ENCODE data around the gene IFRD1. TPM values are rescaled to one million over a fixed set of nuclear protein-coding genes. Genes with fewer than 3 reads are reported as not detected.

The IFRD1 gene
- total RNA-seq, 2 donors from 2014 or later, result 67.0 to 99.6 TPM

DNA sequence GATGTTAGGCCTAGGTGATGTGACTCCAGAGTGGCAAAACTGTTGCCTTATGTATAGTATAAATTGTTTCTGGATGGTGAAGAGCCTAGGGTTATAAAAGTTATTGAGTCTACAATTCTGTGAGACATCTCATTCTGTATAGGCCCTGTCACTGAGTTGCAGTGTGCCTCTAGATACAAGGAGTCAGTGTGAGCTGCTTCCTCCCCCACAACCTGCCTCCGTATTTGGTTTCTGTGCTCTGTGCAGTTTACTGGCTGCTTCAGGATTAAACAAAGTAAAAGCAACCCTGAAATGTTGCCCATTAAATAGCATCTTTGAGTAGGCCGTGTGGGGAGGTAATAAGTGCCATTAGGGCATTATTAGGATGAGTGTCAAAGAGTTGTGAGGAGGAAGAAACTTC lies 1.9 kb upstream of the IFRD1 start:
- H3K4me1 ChIP-seq (ENCODE audit: control insufficient read depth in 1 of 2, low read depth in 2 of 2), result peaks cover 11 to 12% of the 10 kb centered on the region in 2 donors
- no peak for DNase-seq (ENCODE audit: low spot score)
- ATAC-seq (ENCODE audit: insufficient number of reproducible peaks, low FRiP score, low read depth), result no peak
- no peaks in the 10 kb centered on the region for H3K36me3 ChIP-seq
- TF ChIP-seq, protein P1, sequence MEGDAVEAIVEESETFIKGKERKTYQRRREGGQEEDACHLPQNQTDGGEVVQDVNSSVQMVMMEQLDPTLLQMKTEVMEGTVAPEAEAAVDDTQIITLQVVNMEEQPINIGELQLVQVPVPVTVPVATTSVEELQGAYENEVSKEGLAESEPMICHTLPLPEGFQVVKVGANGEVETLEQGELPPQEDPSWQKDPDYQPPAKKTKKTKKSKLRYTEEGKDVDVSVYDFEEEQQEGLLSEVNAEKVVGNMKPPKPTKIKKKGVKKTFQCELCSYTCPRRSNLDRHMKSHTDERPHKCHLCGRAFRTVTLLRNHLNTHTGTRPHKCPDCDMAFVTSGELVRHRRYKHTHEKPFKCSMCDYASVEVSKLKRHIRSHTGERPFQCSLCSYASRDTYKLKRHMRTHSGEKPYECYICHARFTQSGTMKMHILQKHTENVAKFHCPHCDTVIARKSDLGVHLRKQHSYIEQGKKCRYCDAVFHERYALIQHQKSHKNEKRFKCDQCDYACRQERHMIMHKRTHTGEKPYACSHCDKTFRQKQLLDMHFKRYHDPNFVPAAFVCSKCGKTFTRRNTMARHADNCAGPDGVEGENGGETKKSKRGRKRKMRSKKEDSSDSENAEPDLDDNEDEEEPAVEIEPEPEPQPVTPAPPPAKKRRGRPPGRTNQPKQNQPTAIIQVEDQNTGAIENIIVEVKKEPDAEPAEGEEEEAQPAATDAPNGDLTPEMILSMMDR (IDR thresholded peaks at IDR 0.05), result no peak
- no peak overlapping the region for H3K27ac ChIP-seq
- H3K9me3 ChIP-seq, result no peaks in the 10 kb centered on the region
- no peaks in the 10 kb centered on the region for H3K27me3 ChIP-seq (replicated peaks; ENCODE audit: insufficient read depth)
- no peak overlapping the region for H3K4me3 ChIP-seq

DNA sequence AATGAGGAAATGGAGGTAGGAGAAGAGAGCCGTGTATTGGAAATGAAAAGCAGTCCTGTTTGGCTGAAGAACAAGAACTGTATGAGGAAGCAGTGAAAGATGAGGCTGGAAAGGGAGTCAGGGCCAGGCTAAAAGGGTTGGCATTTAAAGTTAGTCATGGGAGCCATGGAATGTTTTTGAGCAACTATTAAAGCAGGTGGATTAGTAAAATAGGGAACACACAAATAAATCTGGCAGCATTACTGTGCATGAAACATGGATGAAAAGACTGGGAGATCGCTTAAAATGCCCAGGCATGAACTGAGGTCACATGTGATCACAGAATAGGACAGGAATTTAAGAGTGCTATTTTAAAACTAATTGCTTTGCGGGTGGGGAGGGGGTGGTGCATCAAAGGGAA lies 1.4 kb upstream of the IFRD1 start:
- Histone ChIP-seq H3K27me3 (replicated peaks; ENCODE audit: insufficient read depth) (no peaks in the 10 kb centered on the region), H3K4me3 (no peak overlapping the region), H3K36me3 (no peaks in the 10 kb centered on the region), H3K4me1 (ENCODE audit: control insufficient read depth in 1 of 2, low read depth in 2 of 2) (peaks cover 16% of the 10 kb centered on the region in 2 donors), H3K27ac (peak overlapping the region in 1 of 2 donors; percentile 30), H3K9me3 (no peaks in the 10 kb centered on the region)
- no peak for DNase-seq (ENCODE audit: low spot score)
- no peak for ATAC-seq (ENCODE audit: insufficient number of reproducible peaks, low FRiP score, low read depth)
- TF ChIP-seq, protein P1 (IDR thresholded peaks at IDR 0.05), result no peak

DNA sequence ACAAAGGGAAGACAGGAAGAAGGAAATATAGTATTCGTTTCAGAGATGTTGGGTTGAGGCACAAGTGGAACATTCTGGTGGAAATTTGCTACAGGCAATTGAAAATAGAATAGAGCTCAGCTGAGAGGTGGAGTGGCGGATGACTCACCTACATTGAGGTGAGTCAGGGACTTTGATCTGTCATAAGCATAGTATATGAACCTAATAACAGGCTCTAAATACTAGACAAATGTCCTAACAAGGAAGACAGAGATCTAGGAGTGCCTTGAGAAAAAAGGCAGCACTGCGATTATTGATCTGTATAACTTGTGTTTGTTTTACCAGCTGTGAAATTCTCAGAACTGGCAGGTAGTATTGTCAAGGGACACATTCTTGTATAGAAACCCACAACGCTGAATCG lies 907 bp upstream of the IFRD1 start:
- H3K4me1 ChIP-seq (ENCODE audit: control insufficient read depth in 1 of 2, low read depth in 2 of 2), result peaks cover 20 to 21% of the 10 kb centered on the region in 2 donors
- no peaks in the 10 kb centered on the region for H3K36me3 ChIP-seq
- no peaks in the 10 kb centered on the region for H3K9me3 ChIP-seq
- TF ChIP-seq, protein P1 (IDR thresholded peaks at IDR 0.05), result no peak
- peak overlapping the region; percentile 98 to 100 for H3K27ac ChIP-seq
- DNase-seq (ENCODE audit: low spot score), result no peak
- ATAC-seq (ENCODE audit: insufficient number of reproducible peaks, low FRiP score, low read depth), result no peak
- peak overlapping the region; percentile 96 for H3K4me3 ChIP-seq
- H3K27me3 ChIP-seq (replicated peaks; ENCODE audit: insufficient read depth), result no peaks in the 10 kb centered on the region

DNA sequence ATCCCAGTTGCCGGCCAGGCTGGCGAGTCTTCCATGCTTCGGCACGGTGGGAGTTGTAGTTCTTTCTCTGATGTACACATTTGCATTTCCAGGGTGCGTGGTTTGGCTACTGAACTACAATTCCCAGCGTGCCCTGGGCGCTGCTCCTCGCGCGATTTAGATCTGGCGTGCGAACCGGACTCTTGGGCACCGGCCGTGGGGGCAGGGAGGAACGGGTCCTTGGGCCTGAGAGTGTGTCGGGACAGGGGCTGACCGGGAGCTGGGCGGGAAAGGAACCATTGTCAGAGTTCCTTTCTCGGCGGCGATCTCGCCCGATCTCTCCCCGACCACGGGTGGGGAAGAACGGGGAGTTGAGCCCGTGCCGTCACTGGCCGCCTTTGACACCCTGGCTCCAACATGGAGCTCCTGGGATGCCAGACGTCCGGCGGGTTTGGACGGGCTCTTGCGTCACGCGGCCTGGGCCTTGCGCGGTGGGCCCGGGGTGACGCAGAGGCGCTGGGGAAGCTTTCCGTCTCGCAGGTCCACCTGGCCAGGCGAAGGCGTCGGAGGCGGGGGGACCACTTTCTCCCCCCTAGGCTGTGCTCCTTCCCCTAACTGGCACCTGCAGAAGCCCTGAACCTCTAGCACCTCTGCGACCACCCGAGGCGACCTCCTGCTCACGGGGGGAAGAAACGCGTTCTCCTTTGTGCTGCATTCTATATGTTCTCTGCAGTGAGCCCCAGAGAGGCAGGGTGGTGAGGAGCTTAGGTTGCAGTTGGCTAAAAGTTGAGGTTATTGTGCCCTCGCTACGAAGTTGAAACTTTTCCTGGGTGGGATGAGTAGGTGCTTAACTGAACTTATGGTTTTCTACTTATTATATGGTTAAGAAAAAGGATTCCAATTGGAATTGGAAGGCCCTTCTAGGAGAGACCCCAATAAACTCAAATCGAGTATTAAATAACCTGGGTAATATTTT lies 824 bp downstream of the IFRD1 start:
- peak; percentile 85 for DNase-seq (ENCODE audit: low spot score)
- Histone ChIP-seq H3K36me3 (no peaks in the 10 kb centered on the region), H3K9me3 (no peaks in the 10 kb centered on the region), H3K27me3 (replicated peaks; ENCODE audit: insufficient read depth) (no peaks in the 10 kb centered on the region), H3K27ac (peak overlapping the region; percentile 98 to 100), H3K4me1 (ENCODE audit: control insufficient read depth in 1 of 2, low read depth in 2 of 2) (peaks cover 20 to 36% of the 10 kb centered on the region in 2 donors), H3K4me3 (peak overlapping the region; percentile 96)
- ATAC-seq (ENCODE audit: insufficient number of reproducible peaks, low FRiP score, low read depth), result peak; percentile 88
- TF ChIP-seq, protein P1 (IDR thresholded peaks at IDR 0.05), result no peak

DNA sequence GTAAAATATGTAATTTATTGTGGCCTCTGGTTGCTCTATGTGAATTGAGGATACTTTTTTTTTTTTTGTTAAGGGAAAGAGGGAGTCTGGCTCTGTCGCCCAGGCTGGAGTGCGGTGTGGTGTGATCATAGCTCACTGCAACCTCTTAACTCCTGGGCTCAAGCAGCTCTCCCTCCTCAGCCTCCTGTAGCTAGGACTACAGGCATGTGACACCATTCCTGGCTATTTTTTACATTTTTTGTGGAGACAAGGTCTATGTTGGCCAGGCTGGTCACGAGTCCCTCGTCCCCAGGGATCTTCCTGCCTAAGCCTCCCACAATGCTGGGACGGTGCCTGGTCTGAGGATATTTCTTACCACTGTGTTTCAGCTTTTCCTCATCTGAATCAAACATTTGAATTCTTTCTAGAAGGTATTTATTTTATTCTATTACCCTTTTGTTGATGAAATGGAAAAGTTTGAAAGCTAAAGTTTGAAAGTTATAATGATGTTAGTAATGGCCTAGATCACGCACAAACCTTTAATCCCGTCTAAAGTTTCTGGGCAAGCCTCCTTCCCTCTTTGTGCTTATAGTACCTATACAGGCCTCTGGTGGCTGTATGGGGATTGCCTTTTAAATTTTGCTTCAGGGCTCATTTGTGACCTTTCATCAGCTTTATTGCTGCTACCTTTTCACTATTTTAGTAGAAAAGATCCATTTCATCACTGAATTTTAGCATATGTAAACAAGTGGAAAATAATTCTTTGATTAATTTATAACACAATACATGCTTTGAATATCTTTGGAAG lies 2.0 kb downstream of the IFRD1 start:
- H3K36me3 ChIP-seq, result peaks cover 8% of the 10 kb centered on the region
- no peaks in the 10 kb centered on the region for H3K9me3 ChIP-seq
- TF ChIP-seq, protein P1 (IDR thresholded peaks at IDR 0.05), result no peak
- peak; percentile 16 for DNase-seq (ENCODE audit: low spot score)
- peaks cover 20 to 36% of the 10 kb centered on the region in 2 donors for H3K4me1 ChIP-seq (ENCODE audit: control insufficient read depth in 1 of 2, low read depth in 2 of 2)
- H3K27me3 ChIP-seq (replicated peaks; ENCODE audit: insufficient read depth), result no peaks in the 10 kb centered on the region
- peak overlapping the region; percentile 96 for H3K4me3 ChIP-seq
- peak; percentile 22 for ATAC-seq (ENCODE audit: insufficient number of reproducible peaks, low FRiP score, low read depth)
- H3K27ac ChIP-seq, result peak overlapping the region; percentile 98 to 100
